ENCODE measurements around the gene CTNS.

The CTNS gene

GRCh38 chr17:3636154-3636907 lies at the start of gene CTNS, which contains the start of gene SHPK:
Gene CTNS, plus strand, starts transcription at chr17:3636760. Its CDS starts 3,447 bp downstream, at chr17:3640207.
Gene SHPK, minus strand, starts transcription at chr17:3636250. Its CDS starts 31 bp downstream, at chr17:3636219.
- peak; percentile 79 for DNase-seq

GRCh38 chr17:3589784-3590183 lies 46.8 kb upstream of the CTNS start:
- DNase-seq: no peak

GRCh38 chr17:3590231-3590630 lies 46.3 kb upstream of the CTNS start:
- DNase-seq: no peak

- no peak for DNase-seq
Observed at GRCh38 chr17:3590768-3591167, 45.8 kb upstream of the CTNS start.

DNA sequence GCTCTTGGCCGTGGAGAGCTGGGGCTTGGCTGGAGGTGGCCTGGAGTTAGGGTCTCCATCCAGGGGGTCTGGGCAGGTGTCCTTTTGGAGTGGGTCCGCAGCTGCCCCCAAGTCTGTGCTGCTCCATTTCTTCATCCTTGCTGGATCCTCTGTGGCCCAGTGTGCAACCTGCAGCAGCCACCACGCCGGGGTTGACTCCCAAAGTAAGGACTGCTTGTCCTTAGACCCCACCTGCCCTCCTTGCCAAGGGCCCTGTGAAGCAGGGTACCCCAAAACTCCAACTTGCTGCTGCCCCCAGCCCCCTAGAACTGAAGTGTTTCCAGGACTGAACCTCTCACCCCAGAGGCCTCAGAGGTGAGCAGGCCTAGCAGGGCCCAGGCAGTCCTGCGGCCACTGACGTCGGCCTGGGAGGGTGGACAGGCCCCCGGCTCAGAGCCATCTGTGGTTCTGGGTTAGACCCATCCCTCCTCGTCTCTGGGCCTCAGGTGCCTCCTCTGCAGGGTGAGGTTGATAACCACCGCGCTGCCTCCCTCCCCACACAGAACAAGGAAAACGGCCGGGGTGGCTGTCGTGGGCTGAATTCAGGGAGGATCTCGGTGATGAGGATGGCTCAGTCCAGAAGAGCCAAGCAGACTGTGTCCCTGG lies 44.2 kb upstream of the CTNS start:
- DNase-seq: no peak

DNA sequence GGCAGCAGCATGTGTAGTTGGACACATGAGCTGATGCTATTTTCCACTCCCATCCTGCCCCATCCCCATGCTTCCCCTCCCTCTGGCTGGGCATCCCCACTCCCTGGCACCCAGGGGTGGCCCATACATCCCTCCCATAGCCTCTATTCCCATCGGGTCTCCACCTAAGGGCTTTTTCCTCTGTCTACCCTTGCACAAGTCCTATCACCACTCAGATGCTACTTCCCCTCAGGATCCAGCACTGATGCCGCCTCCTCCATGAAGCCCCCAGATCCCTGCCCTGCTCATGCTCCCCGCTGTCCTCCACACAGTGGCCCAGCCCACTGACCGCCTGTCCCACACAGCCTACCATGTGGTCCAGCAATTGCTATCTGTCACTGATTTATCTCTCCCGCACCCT lies 43.2 kb upstream of the CTNS start:
- DNase-seq: no peak

DNA sequence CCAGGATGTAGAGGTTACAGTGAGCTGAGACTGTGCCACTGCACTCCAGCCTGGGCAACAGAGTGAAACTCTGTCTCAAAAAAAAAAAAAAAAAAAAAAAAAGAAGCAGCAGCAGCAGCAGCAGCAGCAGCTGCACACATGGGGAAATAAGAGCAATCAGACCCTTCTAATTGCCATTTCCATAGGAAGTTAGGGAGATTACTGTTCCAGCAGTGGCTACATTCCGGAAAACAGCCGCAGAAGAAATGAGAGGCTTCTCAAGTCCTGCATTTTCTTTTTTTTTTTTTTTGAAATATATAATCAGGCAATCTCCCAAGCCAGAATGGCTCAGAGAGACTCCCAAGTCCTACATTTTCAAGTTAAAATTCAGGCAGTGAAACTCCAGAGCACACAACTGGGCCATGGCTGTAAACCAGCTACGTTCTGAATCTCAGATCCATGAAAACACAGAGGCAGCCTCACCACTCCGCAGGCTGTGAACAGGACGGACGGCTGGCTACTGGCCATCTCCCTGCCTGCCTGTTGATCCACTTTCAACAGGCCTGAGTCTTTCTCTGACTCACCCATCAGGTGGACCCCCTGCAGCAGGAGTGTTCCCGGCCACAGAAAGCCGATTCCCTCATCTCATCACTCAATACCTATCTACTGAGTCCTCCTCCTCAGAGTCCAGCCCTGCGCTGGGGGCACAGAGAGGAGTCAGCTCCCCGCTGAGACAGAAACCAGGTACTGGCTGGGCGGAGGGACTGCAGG lies 42.3 kb upstream of the CTNS start:
- no peak for DNase-seq

GRCh38 chr17:3594976-3595375 lies 41.6 kb upstream of the CTNS start:
- no peak for DNase-seq

GRCh38 chr17:3596804-3597464 lies 39.6 kb upstream of the CTNS start:
- no peak for DNase-seq

DNA sequence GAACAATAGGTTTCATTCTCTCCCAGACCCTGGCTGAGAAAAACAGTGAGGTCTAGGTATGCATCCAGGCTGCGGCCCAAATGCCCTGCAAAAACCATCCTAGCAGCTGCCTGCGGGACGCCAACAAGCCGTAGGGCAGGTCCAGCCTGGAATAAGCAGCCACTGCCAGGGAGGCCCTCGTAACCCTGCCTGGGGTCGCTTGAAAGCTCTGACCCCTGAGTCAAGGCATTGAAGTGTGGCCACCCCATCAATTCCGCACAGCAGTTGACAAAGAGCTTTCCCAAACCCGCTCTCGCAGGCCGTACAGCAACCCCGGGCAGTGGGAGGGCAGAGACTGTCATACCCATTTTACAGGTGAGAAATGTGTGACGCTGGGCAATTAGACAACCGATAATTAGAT lies 38.5 kb upstream of the CTNS start:
- DNase-seq: no peak

DNA sequence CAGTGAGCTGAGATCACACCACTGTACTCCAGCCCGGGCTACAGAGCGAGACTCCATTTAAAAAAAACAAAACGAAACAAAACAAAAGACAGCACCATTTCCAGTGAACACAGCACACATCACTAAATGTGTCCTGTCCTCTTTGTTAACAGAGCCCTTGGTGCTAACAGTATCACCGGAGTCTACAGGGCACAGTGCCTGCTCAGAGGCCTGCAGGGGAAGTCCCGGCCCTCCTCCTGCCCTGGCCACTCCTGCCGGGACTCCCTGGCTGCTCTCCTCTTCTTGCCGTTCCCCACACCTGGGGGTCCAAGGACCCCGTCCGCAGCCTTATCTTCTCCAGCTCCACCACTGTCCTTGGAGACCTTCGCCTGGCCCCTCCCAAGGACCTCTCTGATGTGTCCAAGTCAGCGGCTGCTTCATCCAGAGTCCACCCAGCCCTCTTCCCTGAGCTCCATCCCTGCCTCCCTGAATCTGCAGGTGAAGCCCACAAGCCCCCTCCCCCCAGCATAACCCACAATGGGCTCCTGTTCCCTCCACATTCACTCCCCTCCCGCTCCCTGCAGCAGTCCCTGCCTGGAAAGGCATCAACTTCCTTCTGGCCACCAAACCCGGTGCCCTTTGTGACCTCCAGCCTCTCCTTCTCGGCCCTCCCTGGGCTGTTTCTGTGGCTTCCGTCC lies 35.9 kb upstream of the CTNS start:
- DNase-seq: no peak

DNA sequence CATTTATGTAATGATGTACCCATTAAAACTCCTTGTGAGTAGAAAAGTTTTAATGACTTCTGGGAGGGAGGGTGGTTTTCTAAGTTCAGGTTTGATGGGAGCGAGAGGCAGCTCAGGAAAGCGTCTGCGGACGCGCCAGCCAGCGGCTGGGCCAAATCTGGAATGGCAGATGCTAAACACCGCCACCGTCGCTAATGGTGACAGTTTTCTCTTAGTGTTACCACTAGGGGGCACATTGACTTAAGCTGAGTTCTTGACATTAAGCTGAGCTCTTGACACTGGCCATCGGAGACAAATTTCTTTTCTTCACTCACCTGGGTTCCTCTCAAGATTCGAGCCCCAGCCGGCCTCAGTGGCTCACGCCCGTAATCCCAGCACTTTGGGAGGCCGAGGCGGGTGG lies 34.1 kb upstream of the CTNS start:
- DNase-seq: no peak

- no peak for DNase-seq
Observed at GRCh38 chr17:3603119-3603869, 33.3 kb upstream of the CTNS start.

DNA sequence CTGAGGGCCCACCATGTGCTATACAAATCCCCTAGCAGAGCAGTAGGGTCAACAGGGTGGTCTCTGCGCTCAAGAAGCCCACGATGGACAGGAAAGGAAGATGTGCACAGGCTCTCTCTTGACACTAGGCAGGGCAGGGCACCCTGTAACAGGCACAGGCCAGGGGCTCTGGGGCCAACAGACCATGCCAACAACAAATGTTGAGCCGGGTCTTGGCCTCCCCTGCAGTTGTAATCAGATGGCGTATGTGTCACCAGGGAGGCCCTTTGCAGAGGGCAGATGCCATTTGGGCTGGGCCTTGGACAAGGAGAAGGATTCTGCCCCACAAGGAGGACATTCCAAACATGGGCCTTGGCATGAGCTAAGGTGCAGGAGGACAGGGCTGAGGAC lies 32.7 kb upstream of the CTNS start:
- no peak for DNase-seq

- no peak for DNase-seq
Observed at GRCh38 chr17:3609689-3610088, 26.9 kb upstream of the CTNS start.

GRCh38 chr17:3610523-3610922 lies 26.0 kb upstream of the CTNS start:
- no peak for DNase-seq

DNA sequence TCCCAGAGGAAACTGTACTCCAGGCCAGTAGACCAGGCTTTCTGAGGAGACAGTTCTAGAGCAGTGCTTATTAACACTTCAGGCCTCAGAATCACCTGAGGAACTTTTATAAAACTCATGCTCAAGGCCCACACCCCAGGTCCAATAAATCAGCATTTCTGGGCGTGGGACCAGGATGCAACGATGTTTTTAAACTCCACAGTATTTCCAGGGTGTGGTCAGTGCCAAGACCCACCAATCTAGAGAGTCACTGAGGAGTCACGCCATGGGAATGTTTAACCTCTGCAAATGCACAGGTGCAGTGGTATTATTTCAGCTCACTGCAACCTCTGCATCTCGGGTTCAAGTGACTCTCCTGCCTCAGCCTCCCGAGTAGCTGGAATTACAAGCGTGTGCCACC lies 23.4 kb upstream of the CTNS start:
- no peak for DNase-seq

DNA sequence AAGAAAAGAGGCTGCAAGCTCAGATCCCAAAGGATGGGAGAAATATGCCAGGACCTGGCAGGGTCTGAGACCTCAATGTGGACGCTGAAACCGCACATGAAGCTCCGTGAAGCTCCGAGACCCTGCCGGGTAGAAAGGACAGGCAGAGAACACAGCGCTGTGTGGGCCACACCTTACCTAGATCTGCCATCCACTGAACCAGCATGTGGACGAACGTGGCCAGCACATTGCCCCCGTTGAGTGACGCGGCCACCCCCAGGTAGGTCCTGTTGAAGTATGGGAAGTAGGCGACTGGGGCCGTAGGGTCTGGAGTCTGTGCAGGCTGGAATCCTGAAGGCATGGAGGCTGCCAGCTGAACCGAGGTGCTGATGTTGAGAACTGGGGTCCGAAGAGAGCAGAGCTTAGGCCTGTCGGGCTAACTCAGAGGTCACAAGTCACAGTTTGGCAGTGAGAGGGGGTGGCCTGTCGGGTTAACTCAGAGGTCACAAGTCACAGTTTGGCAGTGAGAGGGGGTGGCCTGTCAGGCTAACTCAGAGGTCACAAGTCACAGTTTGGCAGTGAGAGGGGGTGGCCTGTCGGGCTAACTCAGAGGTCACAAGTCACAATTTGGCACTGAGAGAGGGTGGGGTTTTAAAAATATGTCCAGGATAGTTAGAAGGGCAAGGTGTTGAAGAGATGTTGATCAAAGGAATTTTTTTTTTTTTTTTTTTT lies 21.2 kb upstream of the CTNS start:
- no peak for DNase-seq

DNA sequence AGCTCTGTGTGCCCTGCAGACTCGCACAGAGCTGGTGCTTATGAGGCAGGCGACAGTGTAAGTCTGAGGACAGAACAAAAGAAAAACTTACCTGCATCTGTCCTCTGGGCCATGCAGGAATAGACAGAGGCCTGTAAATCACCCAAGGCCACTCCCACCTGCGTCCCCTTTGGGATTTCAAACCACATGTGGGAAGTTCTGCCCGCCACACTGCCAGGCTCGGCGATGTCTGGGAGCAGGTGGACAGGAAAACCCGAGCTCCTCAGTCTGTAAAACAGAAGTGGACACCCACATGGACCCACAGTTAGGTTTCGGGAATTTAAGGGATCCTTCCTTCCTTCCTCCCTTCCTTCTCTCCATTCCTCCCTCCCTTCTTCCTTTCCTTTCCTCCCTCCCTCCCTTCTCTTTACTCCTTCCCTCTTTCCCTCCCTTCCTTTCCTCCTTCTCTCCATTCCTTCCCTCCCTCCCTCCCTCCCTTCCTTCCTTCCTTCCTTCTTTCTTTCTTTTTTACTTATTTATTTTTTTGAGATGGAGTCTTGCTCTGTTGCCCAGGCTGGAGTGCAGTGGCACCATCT lies 15.3 kb upstream of the CTNS start:
- DNase-seq: no peak

DNA sequence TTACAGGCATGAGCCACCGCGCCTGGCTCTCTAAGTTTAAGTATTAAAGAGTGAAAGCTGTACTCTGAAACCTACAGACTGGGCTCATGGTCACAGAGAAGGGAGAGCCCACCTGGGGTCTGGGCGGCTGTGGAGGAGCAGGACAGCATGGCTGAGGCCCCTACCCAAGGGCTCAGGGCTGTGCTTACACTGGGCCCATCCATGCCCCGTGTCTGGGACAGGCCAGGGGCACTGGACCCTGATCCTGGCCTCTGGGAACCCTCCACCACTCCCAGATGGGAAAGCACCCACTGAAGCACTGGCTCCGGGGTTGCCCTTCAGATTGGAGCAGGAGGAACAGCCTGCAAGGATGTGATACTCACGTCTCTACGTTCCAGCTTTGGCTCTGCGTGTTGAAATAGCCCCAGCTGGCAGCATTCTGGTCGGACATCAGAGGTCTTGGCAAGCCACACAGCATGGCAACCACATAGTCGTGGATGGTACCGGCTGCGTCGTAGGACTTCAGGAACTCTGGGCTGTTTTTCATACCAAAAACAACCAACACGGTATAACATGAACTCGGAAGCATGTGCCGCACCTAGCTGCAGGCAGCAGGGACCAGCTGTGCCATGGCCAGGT lies 13.5 kb upstream of the CTNS start:
- no peak for DNase-seq

Data from NCI-H526 treated with DMSO at 0.1 percent for 48 hours (cell line).